HFFc6 (cell line): ENCODE measurements around the gene STRN. TPM values are rescaled to one million over a fixed set of nuclear protein-coding genes. Genes with fewer than 3 reads are reported as not detected.

ENCODE experiments used
- DNase-seq: peaks from one replicate; pipeline ENCODE4 v3.0.0-alpha.2; 2018
- H3K27ac Mint-ChIP-seq: 2 replicates; pipeline ENCODE4 v1.8.0; 2020; ENCODE audit warnings: mild to moderate bottlenecking, mixed read lengths
- H3K27me3 Mint-ChIP-seq: 2 replicates; pipeline ENCODE4 v1.8.0; 2021; ENCODE audit warnings: mild to moderate bottlenecking, moderate library complexity, mixed read lengths; ENCODE audit not compliant: insufficient read depth
- H3K36me3 Mint-ChIP-seq: 2 replicates; pipeline ENCODE4 v1.8.0; 2021; ENCODE audit warnings: low read depth, mixed read lengths
- H3K4me1 Mint-ChIP-seq: 2 replicates; pipeline ENCODE4 v1.8.0; 2020; ENCODE audit warnings: low read depth, mixed read lengths
- H3K4me3 Mint-ChIP-seq: 2 replicates; pipeline ENCODE4 v1.8.0; 2020; ENCODE audit warnings: mild to moderate bottlenecking, moderate library complexity, mixed read lengths
- H3K9me3 Mint-ChIP-seq: 2 replicates; pipeline ENCODE4 v1.8.0; 2020; ENCODE audit warnings: mild to moderate bottlenecking, mixed read lengths
- CTCF ChIP-seq: fragments of 200-600 bp; sonication (generic); IDR thresholded peaks from 2 replicates; pipeline ENCODE4 v1.5.0; 2021; ENCODE audit warnings: antibody characterized with exemption, mild to moderate bottlenecking
- total RNA-seq, 6 experiments: library from RNA; stranded (reverse); fragmentation: NEBNext Ultra II Directional; extraction: Animal tissue kit (Norgen Biotek cat#: 25700); gene quantifications; 2 replicates in 1 of 6; 3 replicates in 5 of 6; pipeline ENCODE4 v1.2.3, GENCODE V29; 2021

The STRN gene
- total RNA-seq, 6 experiments from 2014 or later = 15.4 to 22.4 (median 20.0) TPM

GRCh38 chr2:36911012-36911411 is 55.3 kb downstream of the STRN start:
- no peak overlapping the region for H3K4me3 Mint-ChIP-seq
- H3K4me1 Mint-ChIP-seq = no peaks in the 10 kb centered on the region
- H3K9me3 Mint-ChIP-seq = no peaks in the 10 kb centered on the region
- no peaks in the 10 kb centered on the region for H3K36me3 Mint-ChIP-seq
- H3K27me3 Mint-ChIP-seq = no peaks in the 10 kb centered on the region
- no peak overlapping the region for H3K27ac Mint-ChIP-seq
- DNase-seq = no peak
- TF ChIP-seq CTCF = no peak

DNA sequence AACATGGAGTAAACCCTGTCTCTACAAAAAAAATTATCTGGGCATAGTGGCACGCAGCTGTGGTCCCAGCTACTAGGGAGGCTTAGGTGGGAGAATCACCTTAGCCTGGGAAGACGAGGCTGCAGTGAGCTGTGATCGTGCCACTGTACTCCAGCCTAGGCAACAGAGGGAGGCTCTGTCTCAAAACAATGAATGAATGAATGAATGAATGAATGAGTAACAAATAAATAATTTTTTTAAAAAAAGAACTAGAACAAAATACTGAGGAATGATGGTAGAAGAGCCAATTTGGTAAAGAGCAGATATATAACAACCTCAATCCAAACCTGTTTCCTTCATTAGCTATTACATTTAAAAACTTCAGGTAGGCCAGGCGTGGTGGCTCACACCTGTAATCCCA is 60.1 kb downstream of the STRN start:
- Mint-ChIP-seq H3K27me3 (no peaks in the 10 kb centered on the region), H3K36me3 (no peaks in the 10 kb centered on the region), H3K27ac (no peak overlapping the region), H3K4me3 (no peak overlapping the region), H3K4me1 (no peaks in the 10 kb centered on the region), H3K9me3 (no peaks in the 10 kb centered on the region)
- DNase-seq = no peak
- no peak for TF ChIP-seq CTCF

GRCh38 chr2:36904636-36905035 is 61.7 kb downstream of the STRN start:
- Mint-ChIP-seq H3K4me3 (no peak overlapping the region), H3K36me3 (peaks cover 5% of the 10 kb centered on the region; the same call in 1 of the 2 replicates), H3K27me3 (no peaks in the 10 kb centered on the region), H3K9me3 (no peaks in the 10 kb centered on the region), H3K4me1 (no peaks in the 10 kb centered on the region), H3K27ac (no peak overlapping the region)
- DNase-seq = no peak
- TF ChIP-seq CTCF = no peak

DNA sequence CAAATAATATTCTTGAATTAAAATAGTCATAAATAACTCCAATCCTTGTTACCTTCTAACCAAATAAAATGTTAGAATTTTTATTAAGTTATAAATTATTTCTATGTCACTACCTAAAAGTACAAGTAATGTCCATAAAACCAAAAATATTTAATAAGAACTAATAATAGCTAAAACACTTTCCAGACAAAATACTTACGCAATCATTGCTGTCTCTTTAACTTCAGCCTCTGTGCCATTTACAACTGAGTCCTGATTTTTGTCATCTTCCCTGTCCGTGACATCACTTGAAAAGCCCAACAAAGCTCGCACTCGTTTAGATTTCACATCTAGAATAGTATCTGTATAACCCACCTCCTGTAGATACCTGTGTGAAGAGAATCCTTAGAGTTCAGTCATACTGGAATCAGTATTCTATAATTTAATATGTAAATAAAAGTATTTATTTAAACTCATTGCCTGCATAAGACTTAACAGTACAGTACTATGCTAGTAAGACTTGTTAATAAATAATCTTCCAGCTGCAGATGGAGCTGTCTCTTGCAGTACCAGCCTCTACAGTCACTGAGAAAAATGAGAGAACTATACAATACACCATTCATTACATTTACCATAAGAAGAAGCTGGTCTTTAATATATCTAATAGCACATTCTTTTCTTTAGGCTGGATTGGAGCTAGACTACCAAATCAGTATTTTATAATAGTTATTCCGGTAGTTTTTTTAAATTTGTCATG is 63.8 kb downstream of the STRN start:
- H3K4me1 Mint-ChIP-seq = no peaks in the 10 kb centered on the region
- H3K4me3 Mint-ChIP-seq = no peak overlapping the region
- peaks cover 5% of the 10 kb centered on the region; the same call in 1 of the 2 replicates for H3K36me3 Mint-ChIP-seq
- DNase-seq = no peak
- no peaks in the 10 kb centered on the region for H3K27me3 Mint-ChIP-seq
- no peak overlapping the region for H3K27ac Mint-ChIP-seq
- TF ChIP-seq CTCF = no peak
- H3K9me3 Mint-ChIP-seq = no peaks in the 10 kb centered on the region

- Mint-ChIP-seq H3K9me3 (no peaks in the 10 kb centered on the region), H3K4me1 (peaks cover 32% of the 10 kb centered on the region), H3K27ac (no peak overlapping the region), H3K36me3 (peaks cover 6% of the 10 kb centered on the region), H3K27me3 (no peaks in the 10 kb centered on the region; the same call in 1 of the 2 replicates), H3K4me3 (no peak overlapping the region)
- DNase-seq = no peak
- no peak for TF ChIP-seq CTCF
Measured at GRCh38 chr2:36892805-36893204, 73.5 kb downstream of the STRN start.
